ENCODE data around the gene OR2V2. TPM values are rescaled to one million over a fixed set of nuclear protein-coding genes. Genes with fewer than 3 reads are reported as not detected.

OR2V2 gene
- total RNA-seq, 2 donors from 2014 or later, result not detected

- Histone ChIP-seq H3K9me3 (no peaks in the 10 kb centered on the region), H3K4me3 (no peak overlapping the region), H3K4me1 (ENCODE audit: control insufficient read depth in 1 of 2, low read depth in 2 of 2) (peaks cover 3 to 4% of the 10 kb centered on the region in 2 donors), H3K36me3 (no peaks in the 10 kb centered on the region), H3K27ac (no peak overlapping the region), H3K27me3 (replicated peaks; ENCODE audit: insufficient read depth) (no peaks in the 10 kb centered on the region)
- TF ChIP-seq, protein P1, sequence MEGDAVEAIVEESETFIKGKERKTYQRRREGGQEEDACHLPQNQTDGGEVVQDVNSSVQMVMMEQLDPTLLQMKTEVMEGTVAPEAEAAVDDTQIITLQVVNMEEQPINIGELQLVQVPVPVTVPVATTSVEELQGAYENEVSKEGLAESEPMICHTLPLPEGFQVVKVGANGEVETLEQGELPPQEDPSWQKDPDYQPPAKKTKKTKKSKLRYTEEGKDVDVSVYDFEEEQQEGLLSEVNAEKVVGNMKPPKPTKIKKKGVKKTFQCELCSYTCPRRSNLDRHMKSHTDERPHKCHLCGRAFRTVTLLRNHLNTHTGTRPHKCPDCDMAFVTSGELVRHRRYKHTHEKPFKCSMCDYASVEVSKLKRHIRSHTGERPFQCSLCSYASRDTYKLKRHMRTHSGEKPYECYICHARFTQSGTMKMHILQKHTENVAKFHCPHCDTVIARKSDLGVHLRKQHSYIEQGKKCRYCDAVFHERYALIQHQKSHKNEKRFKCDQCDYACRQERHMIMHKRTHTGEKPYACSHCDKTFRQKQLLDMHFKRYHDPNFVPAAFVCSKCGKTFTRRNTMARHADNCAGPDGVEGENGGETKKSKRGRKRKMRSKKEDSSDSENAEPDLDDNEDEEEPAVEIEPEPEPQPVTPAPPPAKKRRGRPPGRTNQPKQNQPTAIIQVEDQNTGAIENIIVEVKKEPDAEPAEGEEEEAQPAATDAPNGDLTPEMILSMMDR (IDR thresholded peaks at IDR 0.05), result no peak
- no peak for ATAC-seq (ENCODE audit: insufficient number of reproducible peaks, low FRiP score, low read depth)
- DNase-seq (ENCODE audit: low spot score), result no peak
Measured at GRCh38 chr5:181198905-181199519, 51.6 kb downstream of the OR2V2 start.

DNA sequence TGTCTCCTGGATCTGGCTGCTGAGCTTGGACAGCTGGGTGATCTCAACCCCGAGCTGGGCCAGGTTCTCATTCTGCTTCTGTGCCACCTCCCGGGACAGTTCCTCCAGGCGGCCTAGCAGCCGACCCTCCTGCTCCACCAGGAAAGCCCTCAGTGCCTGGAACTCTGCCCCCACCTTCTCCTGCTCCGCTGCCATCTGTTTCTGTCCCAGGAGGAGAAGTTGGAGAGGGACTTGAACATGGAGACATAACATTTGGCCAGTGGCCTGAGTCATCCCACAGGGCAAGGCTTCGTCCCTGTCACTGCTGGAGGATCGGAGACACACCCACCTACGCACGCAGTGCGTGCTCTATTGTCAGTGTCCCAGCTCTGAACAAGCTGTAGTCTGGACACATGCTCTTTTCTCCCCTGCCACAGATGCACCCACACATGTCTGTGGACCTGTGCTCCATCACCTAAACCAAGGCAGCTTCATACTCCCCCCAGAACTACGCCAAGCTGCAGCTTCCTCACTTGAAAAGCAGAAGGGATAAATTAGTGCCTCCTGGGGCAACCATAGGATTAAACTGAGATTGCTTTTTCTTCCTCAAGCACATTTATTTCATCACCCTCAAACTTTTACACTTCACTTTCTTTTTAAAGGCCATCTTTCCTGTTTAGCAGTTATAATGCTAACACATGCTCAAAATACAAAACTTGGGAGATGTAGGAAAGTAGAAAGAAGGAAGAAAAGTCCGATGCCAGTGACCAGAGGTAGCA is 52.7 kb downstream of the OR2V2 start:
- DNase-seq (ENCODE audit: low spot score) (no peak), ATAC-seq (ENCODE audit: insufficient number of reproducible peaks, low FRiP score, low read depth) (no peak)
- no peaks in the 10 kb centered on the region for H3K27me3 ChIP-seq (replicated peaks; ENCODE audit: insufficient read depth)
- no peak overlapping the region for H3K4me3 ChIP-seq
- H3K4me1 ChIP-seq (ENCODE audit: control insufficient read depth in 1 of 2, low read depth in 2 of 2), result peaks cover 4 to 13% of the 10 kb centered on the region in 2 donors
- H3K9me3 ChIP-seq, result no peaks in the 10 kb centered on the region
- H3K27ac ChIP-seq, result no peak overlapping the region
- no peaks in the 10 kb centered on the region for H3K36me3 ChIP-seq
- TF ChIP-seq, protein P1 (IDR thresholded peaks at IDR 0.05), result no peak

DNA sequence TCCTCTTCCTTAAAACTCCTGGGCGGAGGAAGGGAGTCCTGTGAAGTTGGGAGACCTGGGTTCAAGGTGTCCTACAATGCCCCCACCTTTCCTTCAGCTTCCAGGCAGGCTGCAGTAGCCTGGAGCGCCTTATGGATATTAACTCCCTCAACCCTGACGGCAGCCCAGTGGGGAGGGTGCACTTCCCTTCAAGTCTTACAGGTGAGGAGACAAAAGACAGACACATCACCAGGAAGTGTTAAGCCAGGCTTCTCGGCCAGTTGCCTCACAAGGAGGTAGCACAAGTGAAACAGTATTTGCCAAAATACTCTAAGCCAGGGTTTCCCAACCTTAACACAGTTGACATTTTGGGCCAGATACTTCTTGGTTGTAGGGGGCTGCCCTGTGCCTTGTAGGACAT is 53.4 kb downstream of the OR2V2 start:
- no peaks in the 10 kb centered on the region for H3K36me3 ChIP-seq
- no peak for DNase-seq (ENCODE audit: low spot score)
- ATAC-seq (ENCODE audit: insufficient number of reproducible peaks, low FRiP score, low read depth), result no peak
- no peaks in the 10 kb centered on the region for H3K9me3 ChIP-seq
- no peaks in the 10 kb centered on the region for H3K27me3 ChIP-seq (replicated peaks; ENCODE audit: insufficient read depth)
- TF ChIP-seq, protein P1 (IDR thresholded peaks at IDR 0.05), result no peak
- H3K4me1 ChIP-seq (ENCODE audit: control insufficient read depth in 1 of 2, low read depth in 2 of 2), result peaks cover 7 to 20% of the 10 kb centered on the region in 2 donors
- no peak overlapping the region for H3K27ac ChIP-seq
- no peak overlapping the region for H3K4me3 ChIP-seq

DNA sequence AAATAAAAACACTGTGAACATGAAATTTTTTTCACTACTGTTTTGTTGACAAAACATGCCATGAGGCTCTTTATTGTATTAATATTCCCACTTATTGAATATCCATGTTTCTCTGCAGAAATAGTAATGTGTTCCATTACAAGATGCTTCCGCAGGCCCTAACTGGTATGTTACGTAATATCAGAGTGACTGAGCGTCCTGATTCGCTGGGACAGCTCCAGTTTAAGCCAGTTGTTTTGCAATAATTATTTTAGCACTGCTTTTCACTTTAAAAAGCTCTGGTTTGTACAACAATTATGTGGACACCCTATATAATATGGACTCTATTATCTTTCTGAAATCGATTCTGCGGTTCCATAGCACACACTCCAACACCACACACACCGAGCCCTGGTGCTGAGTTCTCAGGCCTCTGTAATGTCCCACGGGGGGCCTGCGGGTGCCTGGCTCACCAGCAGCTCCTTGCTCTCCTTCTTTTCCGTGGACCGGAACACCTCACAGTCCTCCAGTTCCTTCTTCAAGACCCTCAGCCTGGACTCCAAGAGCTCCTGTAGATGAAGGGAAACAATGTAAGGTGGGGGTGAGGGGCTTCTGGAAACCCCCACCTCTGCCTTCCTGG is 55.8 kb downstream of the OR2V2 start:
- H3K4me3 ChIP-seq, result peak overlapping the region; percentile 89
- ATAC-seq (ENCODE audit: insufficient number of reproducible peaks, low FRiP score, low read depth) (no peak), DNase-seq (ENCODE audit: low spot score) (no peak)
- TF ChIP-seq, protein P1 (IDR thresholded peaks at IDR 0.05), result no peak
- no peaks in the 10 kb centered on the region for H3K9me3 ChIP-seq
- no peaks in the 10 kb centered on the region for H3K27me3 ChIP-seq (replicated peaks; ENCODE audit: insufficient read depth)
- H3K27ac ChIP-seq, result no peak overlapping the region
- peaks cover 18 to 27% of the 10 kb centered on the region in 2 donors for H3K4me1 ChIP-seq (ENCODE audit: control insufficient read depth in 1 of 2, low read depth in 2 of 2)
- H3K36me3 ChIP-seq, result no peaks in the 10 kb centered on the region

- Histone ChIP-seq H3K36me3 (no peaks in the 10 kb centered on the region), H3K4me3 (peak overlapping the region; percentile 89), H3K4me1 (ENCODE audit: control insufficient read depth in 1 of 2, low read depth in 2 of 2) (peaks cover 18 to 27% of the 10 kb centered on the region in 2 donors), H3K27ac (no peak overlapping the region), H3K27me3 (replicated peaks; ENCODE audit: insufficient read depth) (no peaks in the 10 kb centered on the region), H3K9me3 (no peaks in the 10 kb centered on the region)
- DNase-seq (ENCODE audit: low spot score), result no peak
- no peak for ATAC-seq (ENCODE audit: insufficient number of reproducible peaks, low FRiP score, low read depth)
- TF ChIP-seq, protein P1 (IDR thresholded peaks at IDR 0.05), result no peak
Measured at GRCh38 chr5:181203777-181204112, 56.4 kb downstream of the OR2V2 start.

Data from thoracic aorta (tissue), 2 donors.